NT2/D1 (cell line): Measurements from ENCODE around the gene LRRC3.

ENCODE experiments used
- SUZ12 ChIP-seq: IDR thresholded peaks from 2 replicates; pipeline ENCODE4 v1.6.1; 2011; ENCODE audit not compliant: insufficient read length, insufficient read depth; ENCODE audit errors: extremely low read depth
- YY1 ChIP-seq: IDR thresholded peaks from 2 replicates; pipeline ENCODE4 v1.6.1; 2011; ENCODE audit not compliant: insufficient read length, insufficient read depth
- ZNF274 ChIP-seq: IDR thresholded peaks from 2 replicates; pipeline ENCODE4 v1.6.1; 2011; ENCODE audit warnings: mild to moderate bottlenecking, low read depth, low read length

DNA sequence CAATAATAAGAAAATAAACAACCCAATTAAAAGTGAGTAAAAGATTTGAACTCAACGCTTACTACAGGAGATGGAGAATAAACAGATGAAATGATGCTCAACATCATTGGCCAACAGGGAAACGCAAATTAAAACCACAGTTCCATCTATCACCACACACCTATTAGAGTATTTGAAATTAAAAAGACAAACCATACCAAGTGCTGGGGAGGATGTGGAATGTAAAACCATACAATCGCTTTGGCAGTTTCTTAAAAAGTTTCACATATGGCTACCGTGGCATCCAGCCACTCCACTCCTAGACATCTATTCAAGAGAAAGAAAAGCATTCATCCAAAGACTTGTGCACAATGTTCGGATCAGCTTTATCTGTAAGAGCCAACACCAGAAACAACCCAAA, 1.3 kb upstream of the LRRC3 start:
- no peak for TF ChIP-seq YY1
- TF ChIP-seq ZNF274, result no peak
- no peak for TF ChIP-seq SUZ12
